ENCODE measurements around the gene DDX25. TPM values are rescaled to one million over a fixed set of nuclear protein-coding genes. Genes with fewer than 3 reads are reported as not detected.

DDX25 gene
- total RNA-seq, 4 donors from 2014 or later: 0.08 TPM; not detected in 3

GRCh38 chr11:125892994-125893393, 11.3 kb upstream of the DDX25 start:
- Histone ChIP-seq H3K4me1 (peaks cover 0 to 24% (median 0%) of the 10 kb centered on the region in 3 donors), H3K36me3 (peaks cover 0 to 41% of the 10 kb centered on the region in 2 donors), H3K4me3 (no peak overlapping the region), H3K9me3 (no peaks in the 10 kb centered on the region), H3K27ac (no peak overlapping the region), H3K27me3 (no peaks in the 10 kb centered on the region)
- no peak for ATAC-seq
- TF ChIP-seq POLR2AphosphoS5 (IDR thresholded peaks at IDR 0.05) (no peak), POLR2A (IDR thresholded peaks at IDR 0.05) (no peak), CTCF (IDR thresholded peaks at IDR 0.05) (no peak), EP300 (IDR thresholded peaks at IDR 0.05) (no peak)

- peaks cover 0 to 31% (median 16%) of the 10 kb centered on the region in 3 donors for H3K4me1 ChIP-seq
- no peak overlapping the region for H3K4me3 ChIP-seq
- 76 to 87% methylated on average over 3 to 4 of the region's 6 CpGs for WGBS, 2 donors (ENCODE audit: low coverage in 1 of 2)
These were observed 2.4 kb upstream of the DDX25 start for GRCh38 chr11:125901872-125902271.

GRCh38 chr11:125902277-125902926, 1.9 kb upstream of the DDX25 start:
- Histone ChIP-seq H3K27ac (peak overlapping the region; percentile 74 to 98 (median 80)), H3K27me3 (peaks cover 36% of the 10 kb centered on the region), H3K4me3 (peak overlapping the region; percentile 52 to 100), H3K9me3 (no peaks in the 10 kb centered on the region), H3K4me1 (peaks cover 0 to 31% (median 16%) of the 10 kb centered on the region in 3 donors), H3K36me3 (peaks cover 0 to 17% of the 10 kb centered on the region in 2 donors)
- WGBS, 2 donors (ENCODE audit: low coverage in 1 of 2): 27 to 32% methylated on average over 10 to 11 of the region's 20 CpGs
- no peak for TF ChIP-seq CTCF (IDR thresholded peaks at IDR 0.05)
- TF ChIP-seq EP300 (IDR thresholded peaks at IDR 0.05): no peak
- no peak for TF ChIP-seq POLR2A (IDR thresholded peaks at IDR 0.05)
- TF ChIP-seq POLR2AphosphoS5 (IDR thresholded peaks at IDR 0.05): no peak
- no peak for ATAC-seq

More at GRCh38 chr11:125901872-125902271, 2.4 kb upstream of the DDX25 start:
- Histone ChIP-seq H3K9me3 (no peaks in the 10 kb centered on the region), H3K27ac (no peak overlapping the region), H3K27me3 (peaks cover 34% of the 10 kb centered on the region), H3K36me3 (peaks cover 0 to 17% of the 10 kb centered on the region in 2 donors)
- no peak for ATAC-seq
- TF ChIP-seq EP300 (IDR thresholded peaks at IDR 0.05): no peak

- 3 to 4% methylated on average over 20 to 22 of the region's 31 CpGs for WGBS, 2 donors (ENCODE audit: low coverage in 1 of 2)
- H3K4me3 ChIP-seq: peak within 1 kb of the TSS; percentile 52 to 100
- peaks cover 36% of the 10 kb centered on the region for H3K27me3 ChIP-seq
- peak; percentile 93 for ATAC-seq
- peaks cover 0 to 31% (median 16%) of the 10 kb centered on the region in 3 donors for H3K4me1 ChIP-seq
- H3K9me3 ChIP-seq: no peaks in the 10 kb centered on the region
- no peak for TF ChIP-seq CTCF (IDR thresholded peaks at IDR 0.05)
- TF ChIP-seq POLR2A (IDR thresholded peaks at IDR 0.05): peak in 1 of 2 donors; percentile 31
- TF ChIP-seq EP300 (IDR thresholded peaks at IDR 0.05): no peak
- TF ChIP-seq POLR2AphosphoS5 (IDR thresholded peaks at IDR 0.05): peak; percentile 82
- peak within 1 kb of the TSS; percentile 74 to 98 (median 80) for H3K27ac ChIP-seq
- H3K36me3 ChIP-seq: peaks cover 0 to 17% of the 10 kb centered on the region in 2 donors
These were observed 1.2 kb upstream of the DDX25 start, which contains the start of gene PUS3 for GRCh38 chr11:125902927-125903710. TSS of gene PUS3 (minus strand) at chr11:125903206. CDS start at chr11:125896284, 6,922 bp downstream.

GRCh38 chr11:125904678-125905077, 370 bp downstream of the DDX25 start:
- Histone ChIP-seq H3K9me3 (no peaks in the 10 kb centered on the region), H3K4me3 (peak overlapping the region in 1 of 2 donors; percentile 52), H3K4me1 (peaks cover 0 to 31% (median 16%) of the 10 kb centered on the region in 3 donors), H3K27ac (no peak overlapping the region), H3K36me3 (peaks cover 0 to 8% of the 10 kb centered on the region in 2 donors), H3K27me3 (peaks cover 43% of the 10 kb centered on the region)
- no peak for ATAC-seq
- WGBS, 2 donors (ENCODE audit: low coverage in 1 of 2): 41% methylated on average over 8 of the region's 11 CpGs; no CpG with 5 or more reads in 1 of the 2 donors
- TF ChIP-seq POLR2A (IDR thresholded peaks at IDR 0.05) (no peak), POLR2AphosphoS5 (IDR thresholded peaks at IDR 0.05) (no peak), CTCF (IDR thresholded peaks at IDR 0.05) (no peak), EP300 (IDR thresholded peaks at IDR 0.05) (no peak)

All from gastroesophageal sphincter (tissue), 4 donors.